Diencephalon (tissue), 1 donor: ENCODE results near the gene LRRC26. TPM values are rescaled to one million over a fixed set of nuclear protein-coding genes. Genes with fewer than 3 reads are reported as not detected.

Experiments used
- small RNA-seq: library from RNA; depleted of rRNA; stranded (forward); fragments of <200 nt; gene quantifications from one replicate; pipeline ENCODE3, GENCODE V24; 2014
- total RNA-seq: library from RNA; depleted of rRNA; stranded (reverse); fragments of >200 nt; gene quantifications from one replicate; pipeline ENCODE4 v1.2.3, GENCODE V29; 2014

LRRC26 gene
- not detected for total RNA-seq

GRCh38 chr9:137169896-137170358 lies at the start of gene LRRC26:
LRRC26 (minus strand) TSS chr9:137170051; CDS start chr9:137169943, 108 bp downstream.

GRCh38 chr9:137205126-137206069 lies 35.5 kb upstream of the LRRC26 start, which contains the start of the genes NDOR1 and TMEM203:
NDOR1 (plus strand) TSS chr9:137205700; CDS start chr9:137205778, 78 bp downstream.
TMEM203 (minus strand) TSS chr9:137205648; CDS start chr9:137205414, 234 bp downstream.

GRCh38 chr9:137200311-137201204 lies 30.7 kb upstream of the LRRC26 start, which contains the start of gene TPRN:
TPRN (minus strand) TSS chr9:137200741; CDS start chr9:137200711, 30 bp downstream.

GRCh38 chr9:137188490-137189296 lies 18.8 kb upstream of the LRRC26 start, which contains the start of the genes ANAPC2 and SSNA1:
ANAPC2 (minus strand) TSS chr9:137188560; CDS start chr9:137188532, 28 bp downstream.
SSNA1 (plus strand) TSS chr9:137188676; CDS start chr9:137188727, 51 bp downstream.

GRCh38 chr9:137138722-137139467 lies 31.0 kb downstream of the LRRC26 start, which contains the start of gene GRIN1:
GRIN1 (plus strand) TSS chr9:137139154; CDS start chr9:137139487, 333 bp downstream.

Small RNA genes within 50 kb of the gene (small RNA-seq; reads per million reads assigned to genes)
- not detected for gene MIR3621

Other genes starting within 250 kb of the LRRC26 start
- gene FBXW5, start 225.3 kb downstream of the LRRC26 start, total RNA-seq = 63.9 TPM
- not detected for gene C8G, start 224.8 kb downstream of the LRRC26 start, total RNA-seq
- 0.46 TPM for gene LCN12, start 217.8 kb downstream of the LRRC26 start, total RNA-seq
- gene PTGDS, start 192.5 kb downstream of the LRRC26 start, total RNA-seq = 93.2 TPM
- gene LCNL1, start 187.1 kb downstream of the LRRC26 start, total RNA-seq = 1.2 TPM
- 14.1 TPM for gene PAXX, start 177.6 kb downstream of the LRRC26 start, total RNA-seq
- gene CLIC3, start 173.5 kb downstream of the LRRC26 start, total RNA-seq = not detected
- gene ABCA2, start 141.8 kb downstream of the LRRC26 start, total RNA-seq = 36.4 TPM
- not detected for gene FUT7, start 138.0 kb downstream of the LRRC26 start, total RNA-seq
- 23.1 TPM for gene NPDC1, start 123.9 kb downstream of the LRRC26 start, total RNA-seq
- 3.2 TPM for gene ENTPD2, start 116.0 kb downstream of the LRRC26 start, total RNA-seq
- 4.2 TPM for gene SAPCD2, start 99.5 kb downstream of the LRRC26 start, total RNA-seq
- 0.69 TPM for gene UAP1L1, start 92.5 kb downstream of the LRRC26 start, total RNA-seq
- gene MAN1B1, start 83.1 kb downstream of the LRRC26 start, total RNA-seq = 44.8 TPM
- gene DPP7, start 55.3 kb downstream of the LRRC26 start, total RNA-seq = 38.8 TPM
- 69.0 TPM for gene GRIN1, start 30.9 kb downstream of the LRRC26 start, total RNA-seq
- gene TMEM210, start 2.0 kb upstream of the LRRC26 start, total RNA-seq = not detected
- 24.0 TPM for gene ANAPC2, start 18.5 kb upstream of the LRRC26 start, total RNA-seq
- gene SSNA1, start 18.6 kb upstream of the LRRC26 start, total RNA-seq = 27.5 TPM
- 7.8 TPM for gene TPRN, start 30.7 kb upstream of the LRRC26 start, total RNA-seq
- gene TMEM203, start 35.6 kb upstream of the LRRC26 start, total RNA-seq = 38.8 TPM
- gene NDOR1, start 35.6 kb upstream of the LRRC26 start, total RNA-seq = 3.9 TPM
- gene RNF208, start 52.2 kb upstream of the LRRC26 start, total RNA-seq = 1.8 TPM
- 0.92 TPM for gene CYSRT1, start 55.1 kb upstream of the LRRC26 start, total RNA-seq
- not detected for gene RNF224, start 57.5 kb upstream of the LRRC26 start, total RNA-seq
- gene SLC34A3, start 60.9 kb upstream of the LRRC26 start, total RNA-seq = not detected
- 213 TPM for gene TUBB4B, start 71.2 kb upstream of the LRRC26 start, total RNA-seq
- not detected for gene STPG3, start 81.2 kb upstream of the LRRC26 start, total RNA-seq
- gene NELFB, start 85.3 kb upstream of the LRRC26 start, total RNA-seq = 38.8 TPM
- 0.92 TPM for gene TOR4A, start 107.7 kb upstream of the LRRC26 start, total RNA-seq
- 5.8 TPM for gene NRARP, start 132.2 kb upstream of the LRRC26 start, total RNA-seq